WTC11 (cell line): Measurements from ENCODE around the gene WDR33.

ENCODE experiments used
- CTCF ChIP-seq: fragments of 200-600 bp; IDR thresholded peaks from 2 replicates; pipeline ENCODE4 v1.8.0; 2022; ENCODE audit warnings: antibody characterized with exemption
- ETV6 ChIP-seq: sonication (generic); formaldehyde crosslinking; IDR thresholded peaks from 2 replicates; pipeline ENCODE4 v1.8.1; 2022; ENCODE audit warnings: mild to moderate bottlenecking, missing genetic modification reagents
- FOXJ3 ChIP-seq: sonication (generic); formaldehyde crosslinking; IDR thresholded peaks from 2 replicates; pipeline ENCODE4 v1.9.0; 2021; ENCODE audit warnings: missing genetic modification reagents, mild to moderate bottlenecking, borderline replicate concordance
- GABPB1 ChIP-seq: sonication (generic); formaldehyde crosslinking; IDR thresholded peaks from 2 replicates; pipeline ENCODE4 v1.8.1; 2023; ENCODE audit warnings: mild to moderate bottlenecking, missing genetic modification reagents
- USF1 ChIP-seq: sonication (generic); formaldehyde crosslinking; IDR thresholded peaks from 2 replicates; pipeline ENCODE4 v1.8.0; 2022; ENCODE audit warnings: mild to moderate bottlenecking, missing genetic modification reagents

DNA sequence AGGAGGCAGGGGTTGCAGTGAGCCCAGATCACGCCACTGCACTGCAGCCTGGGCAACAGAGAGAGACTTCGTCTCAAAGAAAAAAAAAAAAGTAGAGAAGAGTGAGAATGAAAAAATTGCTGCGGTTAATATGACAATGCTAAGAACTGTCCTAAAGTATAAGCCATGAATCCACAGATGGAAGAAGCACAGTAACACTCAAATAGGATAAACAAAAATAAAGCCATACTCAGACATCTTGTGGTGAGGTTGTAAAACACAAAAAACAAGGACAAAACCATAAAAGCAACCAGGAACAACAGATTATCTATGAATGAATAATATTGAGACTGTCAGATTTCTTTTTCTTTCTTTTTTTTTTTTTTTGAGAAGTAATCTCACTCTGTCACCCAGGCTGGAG, 24.0 kb upstream of the WDR33 start:
- no peak for TF ChIP-seq CTCF
- no peak for TF ChIP-seq USF1 (CRISPR knock-in tag)
- no peak for TF ChIP-seq ETV6 (CRISPR knock-in tag)
- TF ChIP-seq GABPB1 (CRISPR knock-in tag), result no peak
- no peak for TF ChIP-seq FOXJ3 (CRISPR knock-in tag)
